ENCODE data around the gene TMEM87A. TPM values are rescaled to one million over a fixed set of nuclear protein-coding genes. Genes with fewer than 3 reads are reported as not detected.
"Not testable (repeated sequence)": the region's sequence is repeated elsewhere in the genome, so short reads cannot be mapped to it uniquely, and the experiment has no call there.

TMEM87A gene, protein sequence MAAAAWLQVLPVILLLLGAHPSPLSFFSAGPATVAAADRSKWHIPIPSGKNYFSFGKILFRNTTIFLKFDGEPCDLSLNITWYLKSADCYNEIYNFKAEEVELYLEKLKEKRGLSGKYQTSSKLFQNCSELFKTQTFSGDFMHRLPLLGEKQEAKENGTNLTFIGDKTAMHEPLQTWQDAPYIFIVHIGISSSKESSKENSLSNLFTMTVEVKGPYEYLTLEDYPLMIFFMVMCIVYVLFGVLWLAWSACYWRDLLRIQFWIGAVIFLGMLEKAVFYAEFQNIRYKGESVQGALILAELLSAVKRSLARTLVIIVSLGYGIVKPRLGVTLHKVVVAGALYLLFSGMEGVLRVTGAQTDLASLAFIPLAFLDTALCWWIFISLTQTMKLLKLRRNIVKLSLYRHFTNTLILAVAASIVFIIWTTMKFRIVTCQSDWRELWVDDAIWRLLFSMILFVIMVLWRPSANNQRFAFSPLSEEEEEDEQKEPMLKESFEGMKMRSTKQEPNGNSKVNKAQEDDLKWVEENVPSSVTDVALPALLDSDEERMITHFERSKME
- 10 to 100 TPM; 51.7 to 61.6 (median 59.7) TPM for polyA plus RNA-seq (ENCODE audit: insufficient read length in 4 of 4)

DNA sequence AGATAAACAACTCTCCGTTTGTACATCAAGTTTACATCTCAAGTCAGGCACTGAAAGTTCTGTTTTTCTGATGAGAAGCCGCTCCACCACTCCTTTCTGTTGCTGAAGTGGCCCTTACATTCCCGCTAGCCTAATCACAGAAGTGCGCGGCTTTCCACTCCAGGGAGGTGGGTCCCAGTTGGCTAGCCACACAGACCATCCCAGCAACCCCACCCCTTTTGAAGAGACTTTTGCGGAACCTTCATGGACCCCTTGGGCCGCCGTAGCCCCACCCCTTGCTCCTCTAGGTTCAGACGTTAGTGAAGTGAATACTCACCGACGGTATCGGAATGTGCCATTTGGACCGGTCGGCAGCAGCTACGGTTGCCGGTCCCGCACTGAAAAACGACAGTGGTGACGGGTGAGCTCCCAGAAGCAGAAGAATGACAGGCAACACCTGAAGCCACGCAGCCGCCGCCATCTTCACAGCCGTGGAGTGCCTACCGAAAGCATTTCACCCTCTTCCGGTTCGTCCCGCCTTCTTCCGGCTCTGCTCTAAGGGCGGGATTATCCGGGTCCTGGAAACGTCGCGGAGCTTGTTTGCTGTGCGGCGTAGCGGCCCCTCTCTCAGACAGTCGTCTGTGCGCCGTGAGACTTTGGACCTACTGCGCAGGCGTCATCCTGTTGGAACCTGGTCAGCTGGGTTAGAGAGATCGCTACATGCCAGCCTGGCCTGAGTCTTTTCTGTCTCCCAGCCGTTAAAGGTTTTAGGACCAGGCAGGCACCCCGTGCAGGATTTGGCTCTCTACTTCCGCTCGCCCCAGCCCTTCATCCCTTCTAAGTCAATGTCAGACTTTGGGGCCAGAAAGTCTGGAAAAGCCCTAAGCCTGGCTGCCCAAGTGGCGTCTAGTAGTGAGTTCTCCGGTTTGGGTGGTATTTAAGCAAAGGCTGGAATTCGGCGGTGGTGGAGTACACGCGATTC lies at the start of gene TMEM87A, which contains the start of gene GANC:
Gene TMEM87A, minus strand, starts transcription at position 495 of the 961 bp plus-strand sequence. Its CDS starts 35 bp downstream, at position 460.
Gene GANC, plus strand, starts transcription at position 263 of the 961 bp plus-strand sequence. CDS start 1,281 bp downstream, outside the sequence.
- peak; percentile 97 to 98 (median 98) for DNase-seq (ENCODE audit: low read depth in 4 of 4, low spot score in 3 of 4)

DNA sequence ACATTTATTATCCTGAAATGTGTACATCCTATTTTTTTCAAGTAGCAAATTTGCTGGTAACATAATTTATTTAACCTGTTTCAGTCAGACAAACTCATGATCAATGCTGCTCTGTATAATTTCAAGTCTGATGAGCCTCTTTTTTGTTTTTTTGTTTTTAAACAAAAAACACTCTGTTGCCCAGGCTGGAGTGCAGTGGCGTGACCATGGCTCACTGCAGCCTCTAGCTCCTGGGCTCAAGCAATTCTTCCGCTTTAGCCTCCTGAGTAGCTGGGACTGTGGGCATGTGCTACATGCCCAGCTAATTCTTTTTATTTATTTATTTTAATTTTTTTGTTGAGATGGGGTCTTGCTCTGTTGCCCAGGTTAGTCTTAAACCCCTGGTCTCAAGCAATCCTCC lies 46.0 kb upstream of the TMEM87A start:
- DNase-seq (ENCODE audit: low read depth in 4 of 4, low spot score in 3 of 4) = no peak

DNA sequence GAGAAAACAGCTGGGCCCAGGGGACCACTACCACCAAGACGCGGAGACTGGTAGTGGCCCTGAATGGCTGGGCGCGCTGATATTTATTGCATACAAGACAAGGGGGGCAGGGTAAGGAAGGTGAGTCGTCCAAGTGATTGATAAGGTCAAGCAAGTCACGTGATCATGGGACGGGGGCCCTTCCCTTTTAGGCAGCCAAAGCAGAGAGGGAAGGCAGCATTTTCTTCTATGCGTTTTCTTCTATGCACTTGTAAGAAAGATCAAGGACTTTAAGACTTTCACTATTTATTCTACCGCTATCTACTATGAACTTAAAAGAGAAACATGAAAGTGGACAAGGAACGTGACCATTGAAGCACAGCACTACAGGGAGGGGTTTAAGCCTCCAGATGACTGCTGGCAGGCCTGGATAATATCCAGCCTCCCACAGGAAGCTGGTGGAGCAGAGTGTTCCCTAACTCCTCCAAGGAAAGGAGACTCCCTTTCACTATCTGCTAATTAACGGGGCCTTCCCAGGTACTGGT lies 43.1 kb upstream of the TMEM87A start:
- DNase-seq (ENCODE audit: low read depth in 4 of 4, low spot score in 3 of 4) = not testable (repeated sequence)

DNA sequence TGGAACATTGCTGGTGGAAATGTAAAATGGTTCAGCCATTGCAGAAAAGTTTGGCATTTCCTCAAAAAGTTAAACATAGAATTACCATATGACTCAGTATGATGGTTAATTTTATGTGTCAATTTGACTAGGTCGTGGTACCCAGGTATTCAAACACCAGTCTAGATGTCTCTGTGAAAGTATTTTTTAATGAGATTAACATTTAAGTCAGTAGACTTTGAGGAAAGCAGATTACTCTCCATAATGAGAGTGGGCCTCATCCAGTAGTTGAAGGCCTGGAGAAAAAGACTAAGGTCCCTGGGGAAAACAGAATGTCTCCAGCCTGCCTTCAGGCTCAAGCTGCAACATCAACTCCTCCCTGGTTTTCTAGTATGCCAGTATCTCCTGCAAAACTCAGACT lies 42.3 kb upstream of the TMEM87A start:
- no peak for DNase-seq (ENCODE audit: low read depth in 4 of 4, low spot score in 3 of 4)

DNA sequence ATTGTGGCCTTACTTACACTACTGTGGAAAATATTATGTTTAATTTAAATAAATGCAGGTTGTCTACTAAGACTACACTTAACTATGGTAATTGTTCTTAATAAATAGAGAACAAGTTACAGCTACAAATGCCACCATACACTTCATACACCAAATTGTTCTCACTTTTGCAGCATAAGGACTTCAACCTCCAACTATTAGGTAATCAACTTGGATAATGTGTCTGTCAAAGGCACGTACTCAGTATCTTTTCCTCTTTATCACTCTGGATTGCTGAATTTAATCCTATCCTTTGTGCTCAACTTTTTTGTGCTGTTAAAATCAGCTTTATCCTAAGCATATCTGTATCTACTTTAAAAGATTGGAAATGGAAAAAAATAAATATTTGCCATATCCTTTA lies 41.6 kb upstream of the TMEM87A start:
- DNase-seq (ENCODE audit: low read depth in 4 of 4, low spot score in 3 of 4) = no peak

DNA sequence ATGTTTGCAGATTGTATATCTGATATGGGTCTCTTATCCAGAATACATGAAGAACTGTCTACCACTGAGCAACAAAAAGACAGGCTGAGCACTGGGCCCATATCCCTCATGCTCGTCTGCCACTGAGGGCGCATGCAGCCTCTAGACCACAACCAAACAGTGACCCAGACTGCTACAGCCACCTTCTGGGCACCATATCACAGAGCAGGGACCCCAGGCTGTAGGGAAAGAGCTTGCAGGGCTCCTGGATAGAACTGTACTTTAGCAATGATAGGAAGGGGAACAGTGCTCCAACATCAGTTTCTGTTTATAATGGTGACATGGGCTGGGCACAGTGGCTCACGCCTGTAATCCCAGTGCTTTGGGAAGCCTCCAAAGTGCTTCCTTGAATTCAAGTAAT lies 40.2 kb upstream of the TMEM87A start:
- DNase-seq (ENCODE audit: low read depth in 4 of 4, low spot score in 3 of 4) = no peak

DNA sequence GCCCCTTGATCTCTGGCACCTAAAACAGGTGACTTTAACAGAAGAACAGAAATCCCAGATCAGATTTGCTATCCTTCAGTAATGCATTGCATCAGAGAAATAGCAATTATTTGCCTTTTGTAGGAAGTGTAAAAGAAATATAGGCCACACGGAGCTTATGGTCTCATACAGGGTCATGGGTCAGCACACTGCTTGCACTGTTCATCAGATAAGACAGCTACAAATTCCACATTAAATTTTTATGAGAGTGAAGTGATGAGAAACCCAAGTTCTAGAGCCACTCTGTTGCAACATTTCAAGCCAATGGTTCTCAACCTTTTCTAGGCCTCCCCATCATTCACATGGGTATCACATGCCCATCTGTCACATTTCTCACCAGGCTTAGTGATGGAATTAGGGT lies 33.4 kb upstream of the TMEM87A start:
- DNase-seq (ENCODE audit: low read depth in 4 of 4, low spot score in 3 of 4) = no peak

DNA sequence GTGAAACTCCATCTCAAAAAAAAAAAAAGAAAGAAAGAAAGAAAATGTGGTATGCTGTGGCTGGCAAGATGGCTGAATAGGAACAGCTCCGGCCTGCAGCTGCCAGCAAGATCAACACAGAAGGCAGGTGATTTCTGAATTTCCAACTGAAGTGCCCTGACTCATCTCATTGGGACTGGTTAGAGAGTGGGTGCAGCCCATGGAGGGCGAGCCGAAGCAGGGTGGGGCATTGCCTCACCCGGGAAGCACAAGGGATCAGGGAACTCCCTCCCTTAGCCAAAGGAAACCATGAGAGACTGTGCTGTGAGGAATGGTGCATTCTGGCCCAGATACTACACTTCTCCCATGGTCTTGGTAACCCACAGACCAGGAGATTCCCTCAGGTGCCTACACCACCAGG lies 27.8 kb upstream of the TMEM87A start:
- DNase-seq (ENCODE audit: low read depth in 4 of 4, low spot score in 3 of 4) = not testable (repeated sequence)

DNA sequence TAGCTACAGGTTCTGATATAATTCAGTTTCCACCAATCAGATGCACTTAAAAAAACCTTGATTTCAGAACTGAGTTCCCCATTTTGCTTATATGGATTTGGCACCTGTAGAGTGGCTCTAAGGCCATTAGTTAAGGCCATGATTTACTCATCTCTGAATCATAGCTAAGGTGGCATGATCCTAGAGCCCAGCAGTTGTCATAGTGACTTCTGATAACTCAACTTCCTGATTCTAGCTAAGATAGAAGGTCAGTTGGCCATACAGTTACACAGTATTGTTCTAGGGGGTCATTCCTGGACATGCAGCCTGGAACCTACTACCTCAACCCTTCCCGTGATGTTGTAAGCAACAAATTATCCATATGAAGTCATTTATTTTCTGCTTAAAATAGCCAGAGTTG lies 15.9 kb upstream of the TMEM87A start:
- no peak for DNase-seq (ENCODE audit: low read depth in 4 of 4, low spot score in 3 of 4)

DNA sequence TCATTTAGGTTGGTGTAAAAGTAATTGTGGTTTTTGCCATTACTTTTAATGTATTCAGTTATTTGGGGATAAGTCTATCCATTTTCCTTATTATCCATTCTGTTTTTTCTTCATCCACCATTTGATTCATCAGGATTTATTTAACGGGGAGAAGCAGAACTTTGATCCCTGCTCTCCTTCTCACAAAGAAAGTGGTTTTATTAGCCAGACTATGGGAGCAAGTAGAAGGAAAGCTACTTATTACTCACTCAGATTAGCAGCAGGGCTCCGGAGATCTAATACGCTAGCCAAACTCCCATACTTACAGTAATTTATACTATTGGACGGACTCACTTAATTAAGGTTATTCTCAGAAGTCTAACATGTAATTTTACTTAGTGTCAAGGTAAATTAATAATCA lies 14.7 kb upstream of the TMEM87A start:
- DNase-seq (ENCODE audit: low read depth in 4 of 4, low spot score in 3 of 4) = no peak

DNA sequence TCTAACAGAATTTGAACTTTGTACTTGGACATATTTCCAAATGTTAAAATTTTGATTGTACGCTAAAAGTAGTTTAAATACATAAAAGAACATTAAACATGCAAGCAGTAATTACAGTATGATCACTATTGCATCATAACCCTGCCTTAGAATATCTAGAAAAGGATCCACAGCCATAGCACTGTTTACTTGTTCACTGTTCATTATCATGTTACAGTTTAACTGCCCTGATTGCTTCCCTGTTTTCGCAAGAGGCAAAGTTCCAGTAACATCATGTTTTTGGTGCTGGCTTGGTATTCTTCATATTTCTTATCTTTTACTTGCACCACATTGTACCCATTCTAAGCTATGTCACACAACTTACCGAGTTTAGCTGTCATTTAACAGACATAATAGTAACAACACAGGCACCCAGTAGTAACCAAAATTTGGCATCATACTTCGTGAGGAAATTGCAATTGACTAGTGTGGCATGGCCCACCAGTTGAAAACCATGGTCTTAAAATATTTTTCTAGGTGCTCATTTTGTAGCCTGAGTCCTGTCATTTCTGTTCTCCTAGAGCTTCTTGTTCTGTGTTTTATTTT lies 13.3 kb upstream of the TMEM87A start:
- no peak for DNase-seq (ENCODE audit: low read depth in 4 of 4, low spot score in 3 of 4)

DNA sequence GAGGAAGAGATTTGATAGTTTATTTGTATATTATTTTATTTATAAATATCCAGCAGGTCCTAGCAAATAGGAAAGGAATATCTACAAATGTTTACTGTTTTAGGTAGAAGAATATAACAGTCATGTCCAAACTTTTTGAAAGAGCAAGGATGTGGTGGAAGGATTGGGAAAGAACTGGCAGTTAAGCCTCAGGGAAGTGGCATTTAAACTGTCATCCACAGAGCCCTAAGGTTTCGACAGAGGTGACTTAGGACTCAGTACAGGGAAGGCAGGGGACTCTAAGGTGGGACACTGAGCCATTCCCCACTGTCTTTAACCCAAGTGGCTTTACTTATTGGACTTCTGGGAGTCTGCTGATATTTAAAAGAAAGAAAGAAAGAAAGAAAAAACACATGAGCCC lies 11.8 kb upstream of the TMEM87A start:
- DNase-seq (ENCODE audit: low read depth in 4 of 4, low spot score in 3 of 4) = no peak

DNA sequence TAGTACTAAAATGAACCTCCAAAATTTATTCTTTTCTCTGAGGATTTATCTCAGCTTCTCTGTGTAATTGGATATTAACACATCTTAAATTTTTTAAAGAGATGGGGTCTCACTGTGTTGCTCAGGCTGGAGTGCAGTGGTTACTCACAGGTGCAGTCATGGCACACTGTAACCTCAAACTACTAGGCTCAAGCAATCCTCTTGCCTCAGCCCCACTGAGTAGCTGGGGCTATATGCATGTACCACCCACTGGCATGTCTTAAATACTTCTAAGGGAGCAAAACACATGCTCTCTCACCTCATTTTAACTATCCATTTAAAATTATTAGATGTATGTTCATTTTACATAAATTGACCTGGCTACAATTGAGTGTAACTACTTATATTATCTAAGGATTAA lies 11.3 kb upstream of the TMEM87A start:
- no peak for DNase-seq (ENCODE audit: low read depth in 4 of 4, low spot score in 3 of 4)

DNA sequence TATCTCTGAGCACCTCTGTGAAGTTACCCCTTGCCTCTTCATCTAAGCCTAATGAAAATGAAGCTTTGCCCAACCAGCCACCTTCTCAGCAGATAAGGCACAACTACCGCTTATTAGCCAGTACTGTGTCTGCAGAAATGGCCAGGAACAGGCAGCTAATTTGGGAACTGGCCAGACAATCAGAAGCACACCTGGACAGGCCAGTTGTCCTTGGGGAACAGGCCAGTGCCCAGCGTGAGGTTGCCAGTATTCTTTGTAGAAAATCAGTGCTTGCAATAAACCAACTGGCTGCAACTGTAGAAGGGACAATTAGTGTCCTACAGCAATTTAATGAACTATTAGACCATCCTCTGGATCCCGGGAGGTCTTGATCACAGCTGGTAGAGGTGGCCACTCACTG lies 10.4 kb upstream of the TMEM87A start:
- DNase-seq (ENCODE audit: low read depth in 4 of 4, low spot score in 3 of 4) = no peak

DNA sequence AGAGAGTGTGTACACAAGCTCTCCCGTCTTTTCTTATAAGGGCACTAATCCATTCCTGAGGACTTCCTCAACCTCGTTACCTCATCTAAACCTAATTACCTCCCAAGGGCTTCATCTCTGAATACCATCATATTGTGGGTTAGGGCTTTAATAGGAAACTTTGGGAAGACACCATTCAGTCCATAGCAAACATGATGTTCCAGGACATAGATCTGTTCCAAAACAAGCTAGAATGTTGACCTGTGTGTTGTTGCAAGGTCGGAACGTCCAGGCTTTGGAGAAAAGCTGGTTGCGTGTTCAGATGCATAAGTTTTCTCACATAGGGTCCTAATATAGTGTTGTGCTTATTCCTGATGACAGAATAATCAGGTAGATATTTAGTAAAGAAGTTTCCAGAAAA lies 9.7 kb upstream of the TMEM87A start:
- no peak for DNase-seq (ENCODE audit: low read depth in 4 of 4, low spot score in 3 of 4)

DNA sequence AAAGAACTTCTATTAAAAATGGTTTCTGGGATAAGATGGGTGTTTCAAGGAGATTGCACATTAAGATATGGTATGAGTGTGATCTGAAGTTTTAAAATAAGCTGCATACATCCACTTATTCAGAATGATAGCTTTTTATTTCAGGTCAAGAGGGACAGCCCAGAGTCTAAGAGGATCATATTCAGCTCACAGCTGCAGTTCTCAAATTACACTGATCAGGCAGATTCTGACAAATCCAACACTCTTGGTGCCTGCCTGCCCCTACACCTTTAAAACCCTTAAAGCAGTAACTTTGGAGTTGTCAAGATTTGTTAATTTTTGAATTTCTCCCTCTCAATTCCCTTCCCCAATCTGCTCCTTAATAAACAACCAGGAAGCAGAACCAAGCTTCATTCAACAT lies 9.1 kb upstream of the TMEM87A start:
- DNase-seq (ENCODE audit: low read depth in 4 of 4, low spot score in 3 of 4) = no peak

DNA sequence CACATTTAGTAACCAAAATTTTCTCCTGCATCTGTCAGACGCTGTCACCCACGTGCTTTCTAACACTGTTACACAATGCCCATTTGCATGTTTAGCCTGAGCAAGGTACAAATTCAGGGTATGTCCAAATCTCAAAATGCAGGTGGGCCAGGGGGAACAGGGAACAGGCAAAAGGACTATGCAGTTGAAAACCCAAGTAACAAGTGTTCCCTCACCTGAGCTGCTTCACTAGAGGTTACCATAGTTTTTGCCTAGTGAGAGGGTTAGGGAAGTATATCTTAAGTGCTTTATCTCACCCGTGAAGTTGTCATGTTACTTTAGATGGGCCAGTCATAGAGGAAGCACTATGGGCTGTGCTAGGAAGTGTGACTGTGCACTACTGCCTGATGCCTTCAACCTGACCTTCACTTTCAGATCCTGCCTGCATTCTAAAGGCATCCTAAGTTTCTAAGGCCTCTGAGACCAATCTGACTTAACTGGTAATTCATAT lies 6.0 kb upstream of the TMEM87A start:
- no peak for DNase-seq (ENCODE audit: low read depth in 4 of 4, low spot score in 3 of 4)

DNA sequence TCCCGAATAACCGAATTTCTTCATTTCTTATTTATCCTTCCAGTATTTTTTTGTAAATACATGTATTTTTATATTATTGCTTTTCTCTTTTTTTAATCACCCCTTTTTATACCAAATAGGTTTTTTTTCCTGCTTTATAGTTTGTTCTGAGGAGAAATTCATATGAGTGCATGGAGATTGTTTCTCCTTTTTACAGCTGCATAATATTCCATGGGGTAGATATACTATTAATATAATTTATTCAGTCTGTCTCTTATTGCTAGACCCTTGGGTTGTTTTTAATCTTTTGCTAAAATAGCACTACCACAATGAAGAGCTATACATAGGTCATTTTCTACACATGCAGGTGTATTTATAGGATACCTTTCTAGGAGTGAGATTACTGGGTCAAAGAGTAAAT lies 3.5 kb upstream of the TMEM87A start:
- no peak for DNase-seq (ENCODE audit: low read depth in 4 of 4, low spot score in 3 of 4)

DNA sequence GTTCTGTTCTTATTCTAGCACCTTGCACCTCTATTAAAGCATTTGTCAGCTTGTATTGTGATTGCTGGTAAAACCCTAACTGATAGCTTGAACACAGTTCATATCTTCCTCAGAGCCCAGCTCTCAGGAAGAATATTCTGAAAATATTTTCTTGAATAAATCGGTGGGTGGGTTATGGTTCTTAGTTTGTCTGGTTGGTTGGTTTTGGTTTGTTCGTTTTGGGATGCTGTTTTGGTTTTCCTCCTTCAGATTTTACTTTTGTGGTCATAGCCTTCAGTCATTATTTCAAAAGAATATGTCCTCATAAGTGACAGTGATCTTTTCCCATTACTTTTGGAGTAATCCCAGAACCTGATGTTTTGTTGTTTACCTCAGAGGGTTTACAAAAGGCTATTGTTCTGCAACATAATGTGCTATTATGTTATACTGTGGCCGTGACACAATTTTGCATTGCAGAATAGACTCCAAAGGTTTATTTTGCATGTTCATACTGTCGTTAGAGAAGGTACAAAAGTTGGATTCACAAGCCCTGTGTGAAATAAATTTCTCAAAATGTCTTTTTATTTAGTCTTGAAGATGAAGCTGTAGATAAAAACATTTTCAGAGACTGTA lies 2.7 kb upstream of the TMEM87A start:
- DNase-seq (ENCODE audit: low read depth in 4 of 4, low spot score in 3 of 4) = no peak

DNA sequence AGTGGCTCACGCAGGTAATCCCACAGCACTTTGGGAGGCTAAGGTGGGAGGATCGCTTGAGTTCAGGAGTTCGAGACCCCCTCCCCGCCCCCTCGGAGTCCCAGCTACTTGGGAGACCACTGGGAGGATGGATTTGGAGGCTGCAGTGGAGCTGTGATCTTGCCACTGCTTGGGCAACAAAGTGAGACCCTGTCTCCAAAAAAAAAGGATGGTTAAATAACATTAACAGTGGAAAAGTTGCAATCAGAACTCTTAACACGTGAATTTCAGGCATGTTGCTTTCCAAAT lies 1.4 kb upstream of the TMEM87A start:
- DNase-seq (ENCODE audit: low read depth in 4 of 4, low spot score in 3 of 4) = no peak

All from left renal pelvis (tissue), 4 donors.